HCT116 (cell line): ENCODE data around the gene LIPT2. TPM values are rescaled to one million over a fixed set of nuclear protein-coding genes. Genes with fewer than 3 reads are reported as not detected.

Source experiments
- ATAC-seq: fragments of 200-7000 bp; cut with Tn5 transposase; 2 replicates; pipeline ENCODE4 v1.9.1; 2020; ENCODE audit warnings: mild to moderate bottlenecking, moderate library complexity
- BruUV-seq: library from RNA; stranded (reverse); fragments of 400-500 nt; replicated peaks from 2 replicates; lab custom pipeline; 2021; lab: Mats Ljungman, UMichigan
- CTCF ChIA-PET: fragments of 300-600 bp; sonication (Branson Sonifier 250); formaldehyde crosslinking; loops from one replicate; lab custom pipeline; 2021; ENCODE audit warnings: antibody characterized with exemption; lab: Charles Lee
- POLR2A ChIA-PET: fragments of 300-600, 350-600 bp; sonication (Branson Sonifier 250); formaldehyde crosslinking; loops from one replicate; lab custom pipeline; 2021; ENCODE audit warnings: antibody characterized with exemption; lab: Charles Lee
- RAD21 ChIA-PET, 2 experiments: fragments of 300-600 bp; sonication (Branson Sonifier 250); formaldehyde crosslinking; loops; one replicate each; lab custom pipeline; 2023; ENCODE audit warnings: low total read pairs in 2 of 2; ENCODE audit not compliant: uncharacterized antibody in 2 of 2, unreplicated experiment in 2 of 2, low non-redundant PET in 1 of 2; lab: Charles Lee
- DNase-seq: peaks from one replicate; pipeline ENCODE4 v3.0.0-alpha.2; 2010; ENCODE audit warnings: low read depth, low spot score
- H2AFZ ChIP-seq: fragments of 200-600 bp; shearing (Covaris generic), sonication (generic); 2 replicates; pipeline ENCODE4 v1.6.1; 2017; ENCODE audit warnings: low read depth, mixed run types, mixed read lengths, antibody characterized with exemption, low read length; ENCODE audit not compliant: poor library complexity, severe bottlenecking
- H3K27ac ChIP-seq: 2 replicates; pipeline ENCODE4 v1.5.1; 2012; ENCODE audit warnings: low read depth, low read length
- H3K27me3 ChIP-seq: fragments of 200-600 bp; sonication (generic); 2 replicates; pipeline ENCODE4 v1.6.1; 2016; ENCODE audit warnings: mixed run types, low read length, mixed read lengths; ENCODE audit not compliant: insufficient read depth
- H3K36me3 ChIP-seq, 2 experiments: fragments of 200-500 bp in 1 of 2; fragments of 200-600 bp in 1 of 2; sonication (Bioruptor generic) in 1 of 2; sonication (generic) in 1 of 2; 2 replicates each; pipeline versions ENCODE4 v1.5.1 to v1.6.1; 2014 to 2016; ENCODE audit warnings: low read length in 2 of 2, inconsistent platforms in 1 of 2, mixed read lengths in 1 of 2, mixed run types in 1 of 2; ENCODE audit not compliant: insufficient read depth in 2 of 2, control insufficient read depth in 1 of 2
- H3K4me1 ChIP-seq, 2 experiments: fragments of 200-600 bp in 1 of 2; sonication (generic) in 1 of 2; 2 replicates each; pipeline versions ENCODE4 v1.5.1 to v1.6.1; 2012 to 2017; ENCODE audit warnings: low read length in 2 of 2, inconsistent platforms in 1 of 2, mild to moderate bottlenecking in 1 of 2, mixed read lengths in 1 of 2, mixed run types in 1 of 2, moderate library complexity in 1 of 2; ENCODE audit not compliant: insufficient read depth in 2 of 2, control insufficient read depth in 1 of 2
- H3K4me2 ChIP-seq: fragments of 200-600 bp; sonication (generic); 2 replicates; pipeline ENCODE4 v1.6.1; 2017; ENCODE audit warnings: mixed run types, low read length, mixed read lengths
- H3K4me3 ChIP-seq, 2 experiments: fragments of 200-600 bp in 1 of 2; sonication (generic) in 1 of 2; replicated peaks in 1 of 2; 2 replicates each; pipeline ENCODE4 v1.5.1; 2011 to 2016; ENCODE audit warnings: low read length in 2 of 2, control low read depth in 1 of 2, low read depth in 1 of 2, mild to moderate bottlenecking in 1 of 2, mixed read lengths in 1 of 2, mixed run types in 1 of 2
- H3K79me2 ChIP-seq: fragments of 200-600 bp; sonication (generic); 2 replicates; pipeline ENCODE4 v1.6.1; 2017; ENCODE audit warnings: mild to moderate bottlenecking, mixed run types, low read length, moderate library complexity, mixed read lengths; ENCODE audit not compliant: insufficient read depth
- H3K9ac ChIP-seq: fragments of 200-600 bp; sonication (generic); 2 replicates; pipeline ENCODE4 v1.6.1; 2016; ENCODE audit warnings: low read length, mixed read lengths
- H3K9me2 ChIP-seq: fragments of 200-600 bp; sonication (generic), shearing (Covaris generic); 2 replicates; pipeline ENCODE4 v1.6.1; 2017; ENCODE audit warnings: mixed run types, mild to moderate bottlenecking, moderate library complexity; ENCODE audit not compliant: insufficient read depth
- H3K9me3 ChIP-seq, 2 experiments: fragments of 200-500 bp in 1 of 2; fragments of 200-600 bp in 1 of 2; sonication (Bioruptor generic) in 1 of 2; sonication (generic) in 1 of 2; 2 replicates each; pipeline ENCODE4 v1.6.1; 2014 to 2017; ENCODE audit warnings: low read length in 2 of 2, mixed read lengths in 2 of 2, inconsistent platforms in 1 of 2, low read depth in 1 of 2, mild to moderate bottlenecking in 1 of 2, mixed run types in 1 of 2, moderate library complexity in 1 of 2; ENCODE audit not compliant: control insufficient read depth in 1 of 2, insufficient read depth in 1 of 2
- H4K20me1 ChIP-seq: fragments of 200-600 bp; sonication (generic), shearing (Covaris generic); 2 replicates; pipeline ENCODE4 v1.6.1; 2017; ENCODE audit warnings: mixed run types, mild to moderate bottlenecking, moderate library complexity; ENCODE audit not compliant: insufficient read depth
- CBX3 ChIP-seq: IDR thresholded peaks from 2 replicates; pipeline ENCODE4 v1.6.1; 2012; ENCODE audit warnings: low read depth
- CEBPB ChIP-seq: IDR thresholded peaks from 2 replicates; pipeline ENCODE4 v1.6.1; 2012; ENCODE audit warnings: low read depth
- EGR1 ChIP-seq: IDR thresholded peaks from 2 replicates; pipeline ENCODE4 v1.6.1; 2012; ENCODE audit warnings: low read depth
- ELF1 ChIP-seq: IDR thresholded peaks from 2 replicates; pipeline ENCODE4 v1.6.1; 2012; ENCODE audit warnings: low read depth, borderline replicate concordance
- EZH2phosphoT487 ChIP-seq: fragments of 200-600 bp; IDR thresholded peaks from 2 replicates; pipeline ENCODE4 v1.6.1; 2018; ENCODE audit warnings: antibody characterized with exemption, borderline replicate concordance
- FOSL1 ChIP-seq: IDR thresholded peaks from 2 replicates; pipeline ENCODE4 v1.6.1; 2012; ENCODE audit warnings: low read depth
- JUND ChIP-seq: IDR thresholded peaks from 2 replicates; pipeline ENCODE4 v1.6.1; 2012
- POLR2A ChIP-seq: IDR thresholded peaks from 2 replicates; pipeline ENCODE4 v1.7.0; 2011; ENCODE audit warnings: borderline replicate concordance; ENCODE audit not compliant: insufficient read depth, insufficient read length; ENCODE audit errors: extremely low read depth
- RAD21 ChIP-seq: IDR thresholded peaks from 2 replicates; pipeline ENCODE4 v1.6.1; 2012; ENCODE audit warnings: low read depth, mild to moderate bottlenecking
- SIN3A ChIP-seq: IDR thresholded peaks from 2 replicates; pipeline ENCODE4 v1.6.1; 2012; ENCODE audit warnings: low read depth
- TCF7L2 ChIP-seq: IDR thresholded peaks from 2 replicates; pipeline ENCODE4 v1.7.0; 2011; ENCODE audit warnings: borderline replicate concordance, inconsistent platforms; ENCODE audit not compliant: insufficient read depth, insufficient read length; ENCODE audit errors: extremely low read depth
- YY1 ChIP-seq: IDR thresholded peaks from 2 replicates; pipeline ENCODE4 v1.6.1; 2011; ENCODE audit warnings: low read length, low read depth, moderate library complexity, mild to moderate bottlenecking; ENCODE audit not compliant: insufficient replicate concordance; ENCODE audit errors: extremely low read depth
- ZFX ChIP-seq: fragments of 450-650 bp; IDR thresholded peaks from 2 replicates; pipeline ENCODE4 v1.6.1; 2017
- ZNF274 ChIP-seq: fragments of 200-500 bp; sonication (Bioruptor generic); IDR thresholded peaks from 2 replicates; pipeline ENCODE4 v1.6.1; 2014; ENCODE audit warnings: mild to moderate bottlenecking, low read depth, low read length, inconsistent platforms
- intact Hi-C: fragments of 100-400 bp; cut with micrococcal nuclease; formaldehyde crosslinking; loops from 2 replicates; pipeline ENCODE4 v1.10.0; 2022
- total RNA-seq: library from RNA; stranded (reverse); gene quantifications from one replicate; pipeline ENCODE4 v1.2.1, GENCODE V29; 2021; ENCODE audit not compliant: unreplicated experiment
- TF ChIP-seq, protein P1 (sequence below), 3 experiments: fragments of 200-600 bp in 1 of 3; sonication (generic) in 1 of 3; IDR thresholded peaks in 2 of 3; conservative IDR thresholded peaks in 1 of 3; 2 replicates each; pipeline ENCODE4 v1.5.1; 2012 to 2017; ENCODE audit warnings: low read depth in 2 of 3, low read length in 2 of 3, antibody characterized with exemption in 1 of 3, borderline replicate concordance in 1 of 3, control low read depth in 1 of 3, mild to moderate bottlenecking in 1 of 3, mixed read lengths in 1 of 3, mixed run types in 1 of 3, moderate library complexity in 1 of 3; ENCODE audit not compliant: insufficient read depth in 1 of 3
- TF ChIP-seq, protein P2 (sequence below): IDR thresholded peaks from 2 replicates; pipeline ENCODE4 v1.6.1; 2012
- TF ChIP-seq, protein P3 (sequence below): IDR thresholded peaks from 2 replicates; pipeline ENCODE4 v1.6.1; 2012; ENCODE audit warnings: low read depth

LIPT2 gene
- total RNA-seq, 1 experiment from 2014 or later: 3.4 TPM

DNA sequence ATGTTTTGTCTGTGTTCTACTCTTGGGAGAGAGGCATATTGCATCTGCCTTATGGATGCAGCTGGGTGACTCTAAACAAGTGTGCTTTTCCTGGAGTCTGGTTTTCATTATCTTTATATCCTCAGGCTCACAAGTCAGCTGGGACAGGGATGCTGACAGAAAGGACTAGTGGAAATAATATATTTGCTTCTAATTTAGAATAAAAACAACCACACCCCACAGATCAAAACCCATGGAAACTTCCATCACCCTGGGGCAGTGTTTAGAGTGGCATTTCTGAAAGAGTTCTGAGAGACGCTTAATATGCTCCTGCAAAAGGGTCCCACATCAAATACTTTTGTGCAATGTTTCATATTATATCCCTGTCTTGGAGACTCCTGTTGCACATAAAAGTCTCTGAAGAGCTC is 47.0 kb downstream of the LIPT2 start:
- H3K4me2 ChIP-seq: no peak overlapping the region
- no TSS peak for BruUV-seq
- H4K20me1 ChIP-seq: no peaks in the 10 kb centered on the region
- H3K36me3 ChIP-seq: no peaks in the 10 kb centered on the region
- POLR2A ChIA-PET: no interaction called here
- CTCF ChIA-PET: interaction anchor here (1.6 kb wide), 1 partner anchor 8 kb away, joined by 5 read pairs; no protein-coding TSS in a partner anchor
- RAD21 ChIA-PET: no interaction called here
- ATAC-seq (no peak), DNase-seq (no peak)
- H3K9me3 ChIP-seq: no peaks in the 10 kb centered on the region
- no peak overlapping the region for H3K9ac ChIP-seq
- no peak overlapping the region for H3K4me3 ChIP-seq
- TF ChIP-seq SIN3A (no peak), YY1 (no peak), RAD21 (no peak), ZNF274 (no peak), ZFX (no peak), ELF1 (no peak), CEBPB (no peak), CBX3 (no peak), JUND (no peak), FOSL1 (no peak), EZH2phosphoT487 (no peak), POLR2A (no peak), TCF7L2 (no peak), EGR1 (no peak)
- TF ChIP-seq, protein P1, sequence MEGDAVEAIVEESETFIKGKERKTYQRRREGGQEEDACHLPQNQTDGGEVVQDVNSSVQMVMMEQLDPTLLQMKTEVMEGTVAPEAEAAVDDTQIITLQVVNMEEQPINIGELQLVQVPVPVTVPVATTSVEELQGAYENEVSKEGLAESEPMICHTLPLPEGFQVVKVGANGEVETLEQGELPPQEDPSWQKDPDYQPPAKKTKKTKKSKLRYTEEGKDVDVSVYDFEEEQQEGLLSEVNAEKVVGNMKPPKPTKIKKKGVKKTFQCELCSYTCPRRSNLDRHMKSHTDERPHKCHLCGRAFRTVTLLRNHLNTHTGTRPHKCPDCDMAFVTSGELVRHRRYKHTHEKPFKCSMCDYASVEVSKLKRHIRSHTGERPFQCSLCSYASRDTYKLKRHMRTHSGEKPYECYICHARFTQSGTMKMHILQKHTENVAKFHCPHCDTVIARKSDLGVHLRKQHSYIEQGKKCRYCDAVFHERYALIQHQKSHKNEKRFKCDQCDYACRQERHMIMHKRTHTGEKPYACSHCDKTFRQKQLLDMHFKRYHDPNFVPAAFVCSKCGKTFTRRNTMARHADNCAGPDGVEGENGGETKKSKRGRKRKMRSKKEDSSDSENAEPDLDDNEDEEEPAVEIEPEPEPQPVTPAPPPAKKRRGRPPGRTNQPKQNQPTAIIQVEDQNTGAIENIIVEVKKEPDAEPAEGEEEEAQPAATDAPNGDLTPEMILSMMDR (IDR thresholded peaks at IDR 0.05 in 2 of 3, conservative IDR thresholded peaks at IDR 0.05 in 1 of 3; ENCODE audit: borderline replicate concordance in 1 of 3, insufficient read depth in 1 of 3, low read depth in 2 of 3, low read length in 2 of 3): no peak
- TF ChIP-seq, protein P2, sequence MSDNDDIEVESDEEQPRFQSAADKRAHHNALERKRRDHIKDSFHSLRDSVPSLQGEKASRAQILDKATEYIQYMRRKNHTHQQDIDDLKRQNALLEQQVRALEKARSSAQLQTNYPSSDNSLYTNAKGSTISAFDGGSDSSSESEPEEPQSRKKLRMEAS: no peak
- TF ChIP-seq, protein P3, sequence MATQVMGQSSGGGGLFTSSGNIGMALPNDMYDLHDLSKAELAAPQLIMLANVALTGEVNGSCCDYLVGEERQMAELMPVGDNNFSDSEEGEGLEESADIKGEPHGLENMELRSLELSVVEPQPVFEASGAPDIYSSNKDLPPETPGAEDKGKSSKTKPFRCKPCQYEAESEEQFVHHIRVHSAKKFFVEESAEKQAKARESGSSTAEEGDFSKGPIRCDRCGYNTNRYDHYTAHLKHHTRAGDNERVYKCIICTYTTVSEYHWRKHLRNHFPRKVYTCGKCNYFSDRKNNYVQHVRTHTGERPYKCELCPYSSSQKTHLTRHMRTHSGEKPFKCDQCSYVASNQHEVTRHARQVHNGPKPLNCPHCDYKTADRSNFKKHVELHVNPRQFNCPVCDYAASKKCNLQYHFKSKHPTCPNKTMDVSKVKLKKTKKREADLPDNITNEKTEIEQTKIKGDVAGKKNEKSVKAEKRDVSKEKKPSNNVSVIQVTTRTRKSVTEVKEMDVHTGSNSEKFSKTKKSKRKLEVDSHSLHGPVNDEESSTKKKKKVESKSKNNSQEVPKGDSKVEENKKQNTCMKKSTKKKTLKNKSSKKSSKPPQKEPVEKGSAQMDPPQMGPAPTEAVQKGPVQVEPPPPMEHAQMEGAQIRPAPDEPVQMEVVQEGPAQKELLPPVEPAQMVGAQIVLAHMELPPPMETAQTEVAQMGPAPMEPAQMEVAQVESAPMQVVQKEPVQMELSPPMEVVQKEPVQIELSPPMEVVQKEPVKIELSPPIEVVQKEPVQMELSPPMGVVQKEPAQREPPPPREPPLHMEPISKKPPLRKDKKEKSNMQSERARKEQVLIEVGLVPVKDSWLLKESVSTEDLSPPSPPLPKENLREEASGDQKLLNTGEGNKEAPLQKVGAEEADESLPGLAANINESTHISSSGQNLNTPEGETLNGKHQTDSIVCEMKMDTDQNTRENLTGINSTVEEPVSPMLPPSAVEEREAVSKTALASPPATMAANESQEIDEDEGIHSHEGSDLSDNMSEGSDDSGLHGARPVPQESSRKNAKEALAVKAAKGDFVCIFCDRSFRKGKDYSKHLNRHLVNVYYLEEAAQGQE: no peak
- TF ChIP-seq, all 23 proteins: peak for 0
- H3K27me3 ChIP-seq: no peaks in the 10 kb centered on the region
- no peak overlapping the region for H2AFZ ChIP-seq
- H3K79me2 ChIP-seq: no peaks in the 10 kb centered on the region
- no peak overlapping the region for H3K27ac ChIP-seq
- no peaks in the 10 kb centered on the region for H3K9me2 ChIP-seq
- H3K4me1 ChIP-seq: peaks cover 3 to 8% of the 10 kb centered on the region in 2 experiments; a peak in 1 of 4 replicates
- intact Hi-C loops: no loop called here
